AG04450 (cell line): ENCODE results near the gene CDK6. TPM values are rescaled to one million over a fixed set of nuclear protein-coding genes. Genes with fewer than 3 reads are reported as not detected.
A peak's percentile ranks its signal among the peaks of the same experiment; 100 is the strongest.

Experiments used
- CTCF ChIA-PET: fragments of 300-600, 350-600 bp; formaldehyde crosslinking; extraction: SDS; loops from one replicate; lab custom pipeline; 2022; ENCODE audit warnings: antibody characterized with exemption, inconsistent platforms; lab: Charles Lee
- POLR2A ChIA-PET: fragments of 350-600 bp; formaldehyde crosslinking; extraction: SDS; loops from one replicate; lab custom pipeline; 2021; ENCODE audit warnings: antibody characterized with exemption, inconsistent platforms; lab: Yijun Ruan, JAX
- DNase-seq: peaks from one replicate; pipeline ENCODE4 v3.0.0-alpha.2; 2011; ENCODE audit warnings: low read depth, low spot score
- H3K27ac ChIP-seq: one replicate; pipeline ENCODE4 v1.5.1; 2012; ENCODE audit warnings: low read depth, low read length, control low read depth
- H3K27me3 ChIP-seq: one replicate; pipeline ENCODE4 v1.6.0; 2012; ENCODE audit warnings: low read length; ENCODE audit not compliant: control insufficient read depth, insufficient read depth
- H3K4me3 ChIP-seq: 2 replicates; pipeline ENCODE4 v1.5.1; 2011; ENCODE audit warnings: mild to moderate bottlenecking, low read depth, low read length, control low read depth
- H3K9me3 ChIP-seq: 2 replicates; pipeline ENCODE4 v1.5.1; 2012; ENCODE audit warnings: low read length; ENCODE audit not compliant: control insufficient read depth, insufficient read depth
- CTCF ChIP-seq: IDR thresholded peaks from 2 replicates; pipeline ENCODE4 v1.5.1; 2011; ENCODE audit warnings: low read depth, low read length, control low read depth, inconsistent platforms
- polyA plus RNA-seq: library from polyadenylated mRNA; depleted of rRNA; stranded (reverse); fragments of >200 nt; gene quantifications from 2 replicates; pipeline ENCODE4 v1.2.3, GENCODE V29; 2011

The CDK6 gene
- polyA plus RNA-seq, 1 experiment, result 40.6 TPM

- no peak overlapping the region for H3K4me3 ChIP-seq
- DNase-seq, result no peak
- CTCF ChIA-PET, result no interaction called here
- no peaks in the 10 kb centered on the region for H3K27me3 ChIP-seq
- POLR2A ChIA-PET, result interaction anchor here (0.6 kb wide), 1 partner anchor 113 kb away, joined by 3 read pairs; no protein-coding TSS in a partner anchor
- no peak for TF ChIP-seq CTCF
- no peaks in the 10 kb centered on the region for H3K9me3 ChIP-seq
- H3K27ac ChIP-seq, result no peak overlapping the region
Measured at GRCh38 chr7:92636018-92636560, 200.3 kb downstream of the CDK6 start.

GRCh38 chr7:92635538-92635937, 200.8 kb downstream of the CDK6 start:
- no peak for DNase-seq
- ChIA-PET CTCF (no interaction called here), POLR2A (interaction anchor here (0.6 kb wide), 1 partner anchor 114 kb away, joined by 3 read pairs; no protein-coding TSS in a partner anchor)
- Histone ChIP-seq H3K9me3 (no peaks in the 10 kb centered on the region), H3K4me3 (no peak overlapping the region), H3K27ac (no peak overlapping the region), H3K27me3 (no peaks in the 10 kb centered on the region)
- TF ChIP-seq CTCF, result no peak

- no peaks in the 10 kb centered on the region for H3K27me3 ChIP-seq
- H3K4me3 ChIP-seq, result no peak overlapping the region
- peak; percentile 43 for DNase-seq
- ChIA-PET CTCF (no interaction called here), POLR2A (no interaction called here)
- peak overlapping the region; percentile 76 for H3K27ac ChIP-seq
- no peak for TF ChIP-seq CTCF
- no peaks in the 10 kb centered on the region for H3K9me3 ChIP-seq
Measured at GRCh38 chr7:92634924-92635519, 201.4 kb downstream of the CDK6 start.

GRCh38 chr7:92634205-92634604, 202.2 kb downstream of the CDK6 start:
- ChIA-PET CTCF (interaction anchor here (1.4 to 4.3 kb wide), 2 partner anchors 13 to 24 kb away, joined by 3 to 25 read pairs; no protein-coding TSS in a partner anchor), POLR2A (no interaction called here)
- no peak overlapping the region for H3K4me3 ChIP-seq
- no peaks in the 10 kb centered on the region for H3K27me3 ChIP-seq
- no peak for TF ChIP-seq CTCF
- no peaks in the 10 kb centered on the region for H3K9me3 ChIP-seq
- no peak for DNase-seq
- H3K27ac ChIP-seq, result no peak overlapping the region
